Mucosa of gallbladder (tissue), 1 donor: ENCODE results near the gene DISC1. TPM values are rescaled to one million over a fixed set of nuclear protein-coding genes. Genes with fewer than 3 reads are reported as not detected.
"Not testable (repeated sequence)": the region's sequence is repeated elsewhere in the genome, so short reads cannot be mapped to it uniquely, and the experiment has no call there.

Source experiments
- DNase-seq: peaks from one replicate; pipeline ENCODE4 v3.0.0-alpha.2; 2020; ENCODE audit warnings: low spot score
- total RNA-seq: library from RNA; stranded (reverse); gene quantifications from one replicate; pipeline ENCODE4 v1.2.1, GENCODE V29; 2021
- donor health status: DM: no; HTN: no; CAD: no.

The DISC1 gene
- total RNA-seq, 1 donor from 2014 or later = 10.8 TPM

- no peak for DNase-seq
These were observed 41.4 kb downstream of the DISC1 start for GRCh38 chr1:231667896-231668506.

GRCh38 chr1:231668826-231669225 lies 42.2 kb downstream of the DISC1 start:
- DNase-seq = no peak

- DNase-seq = not testable (repeated sequence)
These were observed 43.5 kb downstream of the DISC1 start for GRCh38 chr1:231669864-231670621.

GRCh38 chr1:231670755-231671154 lies 44.2 kb downstream of the DISC1 start:
- no peak for DNase-seq

GRCh38 chr1:231674575-231674974 lies 48.0 kb downstream of the DISC1 start:
- no peak for DNase-seq

GRCh38 chr1:231676487-231676886 lies 49.9 kb downstream of the DISC1 start:
- DNase-seq = no peak

- no peak for DNase-seq
These were observed 50.9 kb downstream of the DISC1 start for GRCh38 chr1:231677442-231677841.

- no peak for DNase-seq
These were observed 51.4 kb downstream of the DISC1 start for GRCh38 chr1:231678011-231678432.

GRCh38 chr1:231679109-231679508 lies 52.5 kb downstream of the DISC1 start:
- DNase-seq = no peak

GRCh38 chr1:231681006-231681405 lies 54.4 kb downstream of the DISC1 start:
- DNase-seq = no peak

- DNase-seq = no peak
These were observed 56.2 kb downstream of the DISC1 start for GRCh38 chr1:231682779-231683178.

- no peak for DNase-seq
These were observed 57.0 kb downstream of the DISC1 start for GRCh38 chr1:231683439-231684165.

GRCh38 chr1:231684356-231685244 lies 58.0 kb downstream of the DISC1 start:
- no peak for DNase-seq

- DNase-seq = no peak
These were observed 59.8 kb downstream of the DISC1 start for GRCh38 chr1:231686384-231686783.

- DNase-seq = no peak
These were observed 62.4 kb downstream of the DISC1 start for GRCh38 chr1:231688989-231689388.

GRCh38 chr1:231690059-231690458 lies 63.5 kb downstream of the DISC1 start:
- DNase-seq = no peak

GRCh38 chr1:231691618-231692259 lies 65.1 kb downstream of the DISC1 start:
- DNase-seq = no peak

- DNase-seq = no peak
These were observed 66.9 kb downstream of the DISC1 start for GRCh38 chr1:231693361-231694074.

GRCh38 chr1:231694075-231694431 lies 67.5 kb downstream of the DISC1 start:
- no peak for DNase-seq

- no peak for DNase-seq
These were observed 68.0 kb downstream of the DISC1 start for GRCh38 chr1:231694465-231695077.
